Breast epithelium (tissue), 3 donors: Measurements from ENCODE around the gene TAPBPL.

Experiments
- POLR2AphosphoS5 ChIP-seq, 3 donors: sonication (generic); formaldehyde crosslinking; IDR thresholded peaks; one replicate each; pipeline ENCODE4 v1.6.1; 2017; ENCODE audit warnings: antibody characterized with exemption in 3 of 3
- TF ChIP-seq, protein P1 (sequence below), 3 donors: fragments of 450-650 bp; IDR thresholded peaks; one replicate each; pipeline ENCODE4 v1.5.1; 2016 to 2017; ENCODE audit warnings: antibody characterized with exemption in 3 of 3, mild to moderate bottlenecking in 3 of 3, moderate library complexity in 3 of 3

DNA sequence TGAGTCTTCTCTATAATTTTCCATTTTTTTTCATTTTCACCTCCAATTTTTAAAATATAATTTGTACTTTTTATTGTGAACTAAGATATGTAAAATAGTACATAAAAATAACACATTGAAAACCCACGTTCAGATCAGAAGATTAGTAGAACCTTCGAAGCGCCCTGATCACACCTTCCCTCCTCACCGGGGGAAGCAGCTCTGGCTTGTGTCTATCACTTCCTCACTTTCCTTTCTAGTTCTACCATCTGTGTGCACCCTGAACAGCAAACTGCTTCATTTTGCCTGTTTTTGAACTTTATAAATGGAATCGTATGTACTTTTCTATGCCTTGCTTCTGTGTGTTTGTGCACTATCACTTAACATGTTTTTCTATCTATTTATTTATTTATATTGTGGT is 18.9 kb upstream of the TAPBPL start:
- TF ChIP-seq, protein P1, sequence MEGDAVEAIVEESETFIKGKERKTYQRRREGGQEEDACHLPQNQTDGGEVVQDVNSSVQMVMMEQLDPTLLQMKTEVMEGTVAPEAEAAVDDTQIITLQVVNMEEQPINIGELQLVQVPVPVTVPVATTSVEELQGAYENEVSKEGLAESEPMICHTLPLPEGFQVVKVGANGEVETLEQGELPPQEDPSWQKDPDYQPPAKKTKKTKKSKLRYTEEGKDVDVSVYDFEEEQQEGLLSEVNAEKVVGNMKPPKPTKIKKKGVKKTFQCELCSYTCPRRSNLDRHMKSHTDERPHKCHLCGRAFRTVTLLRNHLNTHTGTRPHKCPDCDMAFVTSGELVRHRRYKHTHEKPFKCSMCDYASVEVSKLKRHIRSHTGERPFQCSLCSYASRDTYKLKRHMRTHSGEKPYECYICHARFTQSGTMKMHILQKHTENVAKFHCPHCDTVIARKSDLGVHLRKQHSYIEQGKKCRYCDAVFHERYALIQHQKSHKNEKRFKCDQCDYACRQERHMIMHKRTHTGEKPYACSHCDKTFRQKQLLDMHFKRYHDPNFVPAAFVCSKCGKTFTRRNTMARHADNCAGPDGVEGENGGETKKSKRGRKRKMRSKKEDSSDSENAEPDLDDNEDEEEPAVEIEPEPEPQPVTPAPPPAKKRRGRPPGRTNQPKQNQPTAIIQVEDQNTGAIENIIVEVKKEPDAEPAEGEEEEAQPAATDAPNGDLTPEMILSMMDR (IDR thresholded peaks at IDR 0.05) = no peak
- no peak for TF ChIP-seq POLR2AphosphoS5 (IDR thresholded peaks at IDR 0.05)
